ENCODE measurements around the gene LETMD1.

Gene LETMD1

DNA sequence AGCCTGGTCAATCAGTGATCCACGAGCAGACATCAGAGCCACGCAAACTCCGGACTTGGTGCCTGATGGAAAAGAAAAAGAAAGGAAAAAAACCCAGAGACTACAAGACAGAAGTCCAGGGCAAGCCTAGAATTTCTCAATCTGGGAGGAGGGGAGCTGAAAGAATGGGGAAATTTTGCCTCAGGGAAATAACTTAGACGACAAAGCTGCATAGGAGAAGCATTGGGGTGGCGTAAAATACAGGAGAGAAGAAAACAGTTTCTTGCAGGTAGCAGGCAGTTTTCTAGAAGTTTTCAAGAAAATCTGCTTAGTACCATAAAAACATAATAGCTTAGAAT is 19.3 kb upstream of the LETMD1 start:
- H3K9ac ChIP-seq (ENCODE audit: low read depth, low read length), result no peak overlapping the region
- no peak overlapping the region for H2AFZ ChIP-seq (ENCODE audit: low read depth, low read length)
- DNase-seq (no peak), ATAC-seq (ENCODE audit: insufficient read depth, low read depth) (no peak)
- TF ChIP-seq EZH2 (IDR thresholded peaks at IDR 0.05; ENCODE audit: borderline replicate concordance, low read depth, low read length, severe bottlenecking) (no peak), CTCF (IDR thresholded peaks at IDR 0.05; ENCODE audit: borderline replicate concordance, extremely low read depth, low read length, poor library complexity, severe bottlenecking) (no peak)
- H3K36me3 ChIP-seq (ENCODE audit: insufficient read depth, low read length), result peaks cover 5% of the 10 kb centered on the region; the same call in 1 of the 2 replicates
- peaks cover 28% of the 10 kb centered on the region for H3K79me2 ChIP-seq (ENCODE audit: insufficient read depth, low read length)
- H3K4me3 ChIP-seq (ENCODE audit: low read depth in 1 of 2, low read length in 2 of 2), result no peak overlapping the region
- peaks cover 2% of the 10 kb centered on the region; the same call in 1 of the 2 replicates for H4K20me1 ChIP-seq (ENCODE audit: insufficient read depth, low read length)
- H3K9me3 ChIP-seq (ENCODE audit: insufficient read depth, low read length, severe bottlenecking), result no peaks in the 10 kb centered on the region
- H3K4me2 ChIP-seq (ENCODE audit: insufficient read depth, low read length), result no peak overlapping the region
- peaks cover 32% of the 10 kb centered on the region for H3K4me1 ChIP-seq (ENCODE audit: insufficient read depth, low read length)
- no peaks in the 10 kb centered on the region for H3K27me3 ChIP-seq (ENCODE audit: insufficient read depth, low read length, poor library complexity)
- H3K27ac ChIP-seq (ENCODE audit: low read length), result no peak overlapping the region

GRCh38 chr12:51033048-51033447 is 15.1 kb upstream of the LETMD1 start:
- TF ChIP-seq EZH2 (IDR thresholded peaks at IDR 0.05; ENCODE audit: borderline replicate concordance, low read depth, low read length, severe bottlenecking) (no peak), CTCF (IDR thresholded peaks at IDR 0.05; ENCODE audit: borderline replicate concordance, extremely low read depth, low read length, poor library complexity, severe bottlenecking) (no peak)
- Histone ChIP-seq H3K79me2 (ENCODE audit: insufficient read depth, low read length) (no peaks in the 10 kb centered on the region), H3K27me3 (ENCODE audit: insufficient read depth, low read length, poor library complexity) (no peaks in the 10 kb centered on the region), H3K9me3 (ENCODE audit: insufficient read depth, low read length, severe bottlenecking) (no peaks in the 10 kb centered on the region), H3K27ac (ENCODE audit: low read length) (no peak overlapping the region), H3K36me3 (ENCODE audit: insufficient read depth, low read length) (no peaks in the 10 kb centered on the region), H4K20me1 (ENCODE audit: insufficient read depth, low read length) (no peaks in the 10 kb centered on the region), H2AFZ (ENCODE audit: low read depth, low read length) (no peak overlapping the region), H3K4me2 (ENCODE audit: insufficient read depth, low read length) (no peak overlapping the region), H3K4me1 (ENCODE audit: insufficient read depth, low read length) (0 out of 2 replicates have a peak, but pooled peaks cover 2% of the 10 kb centered on the region), H3K4me3 (ENCODE audit: low read depth in 1 of 2, low read length in 2 of 2) (no peak overlapping the region), H3K9ac (ENCODE audit: low read depth, low read length) (no peak overlapping the region)
- ATAC-seq (ENCODE audit: insufficient read depth, low read depth) (no peak), DNase-seq (no peak)

- H3K4me3 ChIP-seq (ENCODE audit: low read depth in 1 of 2, low read length in 2 of 2), result no peak overlapping the region
- H3K27me3 ChIP-seq (ENCODE audit: insufficient read depth, low read length, poor library complexity), result no peaks in the 10 kb centered on the region
- no peaks in the 10 kb centered on the region for H3K9me3 ChIP-seq (ENCODE audit: insufficient read depth, low read length, severe bottlenecking)
- H3K36me3 ChIP-seq (ENCODE audit: insufficient read depth, low read length), result no peaks in the 10 kb centered on the region
- TF ChIP-seq EZH2 (IDR thresholded peaks at IDR 0.05; ENCODE audit: borderline replicate concordance, low read depth, low read length, severe bottlenecking) (no peak), CTCF (IDR thresholded peaks at IDR 0.05; ENCODE audit: borderline replicate concordance, extremely low read depth, low read length, poor library complexity, severe bottlenecking) (no peak)
- H3K79me2 ChIP-seq (ENCODE audit: insufficient read depth, low read length), result no peaks in the 10 kb centered on the region
- no peak for DNase-seq
- H3K4me1 ChIP-seq (ENCODE audit: insufficient read depth, low read length), result no peaks in the 10 kb centered on the region
- no peak overlapping the region for H3K4me2 ChIP-seq (ENCODE audit: insufficient read depth, low read length)
- no peak overlapping the region for H2AFZ ChIP-seq (ENCODE audit: low read depth, low read length)
- no peak for ATAC-seq (ENCODE audit: insufficient read depth, low read depth)
- H3K27ac ChIP-seq (ENCODE audit: low read length), result no peak overlapping the region
- H3K9ac ChIP-seq (ENCODE audit: low read depth, low read length), result no peak overlapping the region
- H4K20me1 ChIP-seq (ENCODE audit: insufficient read depth, low read length), result no peaks in the 10 kb centered on the region
These were observed 14.6 kb upstream of the LETMD1 start for GRCh38 chr12:51033457-51034089.

All from DND-41 (cell line).